Measurements from ENCODE around the gene FTO. TPM values are rescaled to one million over a fixed set of nuclear protein-coding genes. Genes with fewer than 3 reads are reported as not detected.
A peak's percentile ranks its signal among the peaks of the same experiment; 100 is the strongest.
"Not testable (repeated sequence)": the region's sequence is repeated elsewhere in the genome, so short reads cannot be mapped to it uniquely, and the experiment has no call there.

The FTO gene
- total and polyA plus RNA-seq, 4 experiments from 2014 or later, result 61.5 to 126 (median 69.7) TPM

- intact Hi-C loops (cut with micrococcal nuclease), result no loop called here
- Mint-ChIP-seq H3K4me3 (no peak overlapping the region), H3K27ac (no peak overlapping the region), H3K4me1 (peaks cover 0 to 12% (median 7%) of the 10 kb centered on the region in 4 donors), H3K9me3 (no peaks in the 10 kb centered on the region), H3K27me3 (no peaks in the 10 kb centered on the region), H3K36me3 (peaks cover 45 to 59% of the 10 kb centered on the region in 2 donors)
- H3K36me3 ChIP-seq (ENCODE audit: insufficient read depth, low read length), result no peaks in the 10 kb centered on the region
- no peaks in the 10 kb centered on the region for H3K4me1 ChIP-seq (ENCODE audit: insufficient read depth, low read length)
- CTCF ChIA-PET (ENCODE audit: partially characterized antibody), result no interaction called here
- H3K9me3 ChIP-seq (ENCODE audit: control insufficient read depth in 1 of 2, low read length in 2 of 2), result no peaks in the 10 kb centered on the region
- no peaks in the 10 kb centered on the region for H3K27me3 ChIP-seq (ENCODE audit: insufficient read depth, low read length)
- no peak overlapping the region for H3K4me3 ChIP-seq (ENCODE audit: low read length in 2 of 2)
- no peak overlapping the region for H3K27ac ChIP-seq (ENCODE audit: low read depth, low read length)
- no peak for DNase-seq
- POLR2A ChIA-PET (ENCODE audit: partially characterized antibody), result interaction anchor here (1.0 kb wide), 1 partner anchor 288 kb away, joined by 3 read pairs; no protein-coding TSS in a partner anchor
Observed at GRCh38 chr16:53837426-53837825, 133.5 kb downstream of the FTO start.

GRCh38 chr16:53839150-53839549 is 135.2 kb downstream of the FTO start:
- H3K9me3 ChIP-seq (ENCODE audit: control insufficient read depth in 1 of 2, low read length in 2 of 2), result no peaks in the 10 kb centered on the region
- no peak overlapping the region for H3K4me3 Mint-ChIP-seq
- no peak for DNase-seq
- CTCF ChIA-PET (ENCODE audit: partially characterized antibody), result no interaction called here
- H3K36me3 Mint-ChIP-seq, result peaks cover 38 to 48% of the 10 kb centered on the region in 2 donors
- no peaks in the 10 kb centered on the region for H3K4me1 ChIP-seq (ENCODE audit: insufficient read depth, low read length)
- no peaks in the 10 kb centered on the region for H3K9me3 Mint-ChIP-seq
- no peaks in the 10 kb centered on the region for H3K27me3 Mint-ChIP-seq
- peaks cover 0 to 12% (median 7%) of the 10 kb centered on the region in 4 donors for H3K4me1 Mint-ChIP-seq
- POLR2A ChIA-PET (ENCODE audit: partially characterized antibody), result no interaction called here
- H3K27ac ChIP-seq (ENCODE audit: low read depth, low read length), result no peak overlapping the region
- H3K36me3 ChIP-seq (ENCODE audit: insufficient read depth, low read length), result no peaks in the 10 kb centered on the region
- intact Hi-C loops (cut with micrococcal nuclease), result no loop called here
- H3K27me3 ChIP-seq (ENCODE audit: insufficient read depth, low read length), result no peaks in the 10 kb centered on the region
- no peak overlapping the region for H3K4me3 ChIP-seq (ENCODE audit: low read length in 2 of 2)
- no peak overlapping the region for H3K27ac Mint-ChIP-seq

- no peak overlapping the region for H3K27ac ChIP-seq (ENCODE audit: low read depth, low read length)
- H3K27me3 ChIP-seq (ENCODE audit: insufficient read depth, low read length), result no peaks in the 10 kb centered on the region
- DNase-seq, result no peak
- H3K9me3 ChIP-seq (ENCODE audit: control insufficient read depth in 1 of 2, low read length in 2 of 2), result no peaks in the 10 kb centered on the region
- no peaks in the 10 kb centered on the region for H3K36me3 ChIP-seq (ENCODE audit: insufficient read depth, low read length)
- ChIA-PET CTCF (ENCODE audit: partially characterized antibody) (interaction anchor here (0.8 kb wide), 1 partner anchor 9 kb away, joined by 3 read pairs; no protein-coding TSS in a partner anchor), POLR2A (ENCODE audit: partially characterized antibody) (no interaction called here)
- no peaks in the 10 kb centered on the region for H3K27me3 Mint-ChIP-seq
- H3K27ac Mint-ChIP-seq, result no peak overlapping the region
- no peak overlapping the region for H3K4me3 ChIP-seq (ENCODE audit: low read length in 2 of 2)
- intact Hi-C loops (cut with micrococcal nuclease), result no loop called here
- H3K4me3 Mint-ChIP-seq, result no peak overlapping the region
- peaks cover 39 to 51% of the 10 kb centered on the region in 2 donors for H3K36me3 Mint-ChIP-seq
- peaks cover 0 to 12% (median 5%) of the 10 kb centered on the region in 4 donors for H3K4me1 Mint-ChIP-seq
- H3K9me3 Mint-ChIP-seq, result no peaks in the 10 kb centered on the region
- no peaks in the 10 kb centered on the region for H3K4me1 ChIP-seq (ENCODE audit: insufficient read depth, low read length)
Observed at GRCh38 chr16:53840456-53840855, 136.5 kb downstream of the FTO start.

GRCh38 chr16:53841884-53842283 is 137.9 kb downstream of the FTO start:
- no peaks in the 10 kb centered on the region for H3K36me3 ChIP-seq (ENCODE audit: insufficient read depth, low read length)
- Mint-ChIP-seq H3K4me1 (peaks cover 0 to 5% (median 2%) of the 10 kb centered on the region in 4 donors), H3K27me3 (no peaks in the 10 kb centered on the region), H3K9me3 (no peaks in the 10 kb centered on the region), H3K27ac (no peak overlapping the region), H3K36me3 (peaks cover 41 to 47% of the 10 kb centered on the region in 2 donors), H3K4me3 (no peak overlapping the region)
- H3K27me3 ChIP-seq (ENCODE audit: insufficient read depth, low read length), result no peaks in the 10 kb centered on the region
- no peaks in the 10 kb centered on the region for H3K4me1 ChIP-seq (ENCODE audit: insufficient read depth, low read length)
- DNase-seq, result no peak
- POLR2A ChIA-PET (ENCODE audit: partially characterized antibody), result no interaction called here
- no peaks in the 10 kb centered on the region for H3K9me3 ChIP-seq (ENCODE audit: control insufficient read depth in 1 of 2, low read length in 2 of 2)
- H3K27ac ChIP-seq (ENCODE audit: low read depth, low read length), result no peak overlapping the region
- no peak overlapping the region for H3K4me3 ChIP-seq (ENCODE audit: low read length in 2 of 2)
- CTCF ChIA-PET (ENCODE audit: partially characterized antibody), result no interaction called here
- intact Hi-C loops (cut with micrococcal nuclease), result no loop called here

- Histone ChIP-seq H3K36me3 (ENCODE audit: insufficient read depth, low read length) (no peaks in the 10 kb centered on the region), H3K27ac (ENCODE audit: low read depth, low read length) (no peak overlapping the region), H3K9me3 (ENCODE audit: control insufficient read depth in 1 of 2, low read length in 2 of 2) (no peaks in the 10 kb centered on the region), H3K4me1 (ENCODE audit: insufficient read depth, low read length) (no peaks in the 10 kb centered on the region), H3K27me3 (ENCODE audit: insufficient read depth, low read length) (no peaks in the 10 kb centered on the region), H3K4me3 (ENCODE audit: low read length in 2 of 2) (no peak overlapping the region)
- Mint-ChIP-seq H3K4me3 (no peak overlapping the region), H3K27me3 (no peaks in the 10 kb centered on the region), H3K27ac (no peak overlapping the region), H3K9me3 (no peaks in the 10 kb centered on the region), H3K4me1 (peaks cover 0 to 2% (median under 1%) of the 10 kb centered on the region in 4 donors), H3K36me3 (peaks cover 36 to 38% of the 10 kb centered on the region in 2 donors)
- CTCF ChIA-PET (ENCODE audit: partially characterized antibody), result no interaction called here
- DNase-seq, result no peak
- intact Hi-C loops (cut with micrococcal nuclease), result no loop called here
- POLR2A ChIA-PET (ENCODE audit: partially characterized antibody), result no interaction called here
Observed at GRCh38 chr16:53843084-53843483, 139.1 kb downstream of the FTO start.

GRCh38 chr16:53844804-53845203 is 140.8 kb downstream of the FTO start:
- H3K27me3 Mint-ChIP-seq, result no peaks in the 10 kb centered on the region
- H3K27ac Mint-ChIP-seq, result peak overlapping the region in 1 of 7 donors; percentile 17
- Histone ChIP-seq H3K4me3 (ENCODE audit: low read length in 2 of 2) (no peak overlapping the region), H3K27me3 (ENCODE audit: insufficient read depth, low read length) (no peaks in the 10 kb centered on the region), H3K4me1 (ENCODE audit: insufficient read depth, low read length) (peaks cover 4% of the 10 kb centered on the region), H3K36me3 (ENCODE audit: insufficient read depth, low read length) (no peaks in the 10 kb centered on the region), H3K9me3 (ENCODE audit: control insufficient read depth in 1 of 2, low read length in 2 of 2) (no peaks in the 10 kb centered on the region), H3K27ac (ENCODE audit: low read depth, low read length) (no peak overlapping the region)
- H3K9me3 Mint-ChIP-seq, result no peaks in the 10 kb centered on the region
- POLR2A ChIA-PET (ENCODE audit: partially characterized antibody), result no interaction called here
- H3K4me1 Mint-ChIP-seq, result peaks cover 0 to 7% (median 6%) of the 10 kb centered on the region in 4 donors
- no peak for DNase-seq
- no peak overlapping the region for H3K4me3 Mint-ChIP-seq
- H3K36me3 Mint-ChIP-seq, result peaks cover 40 to 41% of the 10 kb centered on the region in 2 donors
- intact Hi-C loops (cut with micrococcal nuclease), result no loop called here
- CTCF ChIA-PET (ENCODE audit: partially characterized antibody), result no interaction called here

- H3K4me1 ChIP-seq (ENCODE audit: insufficient read depth, low read length); H3K27me3 ChIP-seq (ENCODE audit: insufficient read depth, low read length); CTCF ChIA-PET (ENCODE audit: partially characterized antibody); intact Hi-C loops (cut with micrococcal nuclease); H3K9me3 Mint-ChIP-seq; H3K4me3 Mint-ChIP-seq; H3K36me3 ChIP-seq (ENCODE audit: insufficient read depth, low read length); DNase-seq; H3K9me3 ChIP-seq (ENCODE audit: control insufficient read depth in 1 of 2, low read length in 2 of 2); H3K4me1 Mint-ChIP-seq; H3K27ac ChIP-seq (ENCODE audit: low read depth, low read length); H3K4me3 ChIP-seq (ENCODE audit: low read length in 2 of 2); POLR2A ChIA-PET (ENCODE audit: partially characterized antibody); H3K27ac Mint-ChIP-seq; H3K27me3 Mint-ChIP-seq: not testable (repeated sequence)
- H3K36me3 Mint-ChIP-seq, result peaks cover 37 to 40% of the 10 kb centered on the region in 2 donors
Observed at GRCh38 chr16:53846549-53846948, 142.6 kb downstream of the FTO start.

GRCh38 chr16:53846971-53847370 is 143.0 kb downstream of the FTO start:
- H3K27ac Mint-ChIP-seq, result peak overlapping the region in 1 of 7 donors; percentile 43
- Histone ChIP-seq H3K4me3 (ENCODE audit: low read length in 2 of 2) (no peak overlapping the region), H3K9me3 (ENCODE audit: control insufficient read depth in 1 of 2, low read length in 2 of 2) (no peaks in the 10 kb centered on the region), H3K27ac (ENCODE audit: low read depth, low read length) (no peak overlapping the region), H3K27me3 (ENCODE audit: insufficient read depth, low read length) (no peaks in the 10 kb centered on the region), H3K36me3 (ENCODE audit: insufficient read depth, low read length) (no peaks in the 10 kb centered on the region), H3K4me1 (ENCODE audit: insufficient read depth, low read length) (peaks cover 4% of the 10 kb centered on the region)
- POLR2A ChIA-PET (ENCODE audit: partially characterized antibody), result no interaction called here
- H3K36me3 Mint-ChIP-seq, result peaks cover 33 to 39% of the 10 kb centered on the region in 2 donors
- CTCF ChIA-PET (ENCODE audit: partially characterized antibody), result no interaction called here
- intact Hi-C loops (cut with micrococcal nuclease), result no loop called here
- no peak overlapping the region for H3K4me3 Mint-ChIP-seq
- H3K27me3 Mint-ChIP-seq, result no peaks in the 10 kb centered on the region
- no peak for DNase-seq
- H3K9me3 Mint-ChIP-seq, result no peaks in the 10 kb centered on the region
- peaks cover 0 to 7% (median 5%) of the 10 kb centered on the region in 4 donors for H3K4me1 Mint-ChIP-seq

All from CD4-positive, alpha-beta memory T cell (primary cell).